HepG2 (cell line): ENCODE measurements around the gene NUDT3. TPM values are rescaled to one million over a fixed set of nuclear protein-coding genes. Genes with fewer than 3 reads are reported as not detected.
A peak's percentile ranks its signal among the peaks of the same experiment; 100 is the strongest.

Source experiments
- AHDC1 ChIP-seq: sonication (generic); formaldehyde crosslinking; IDR thresholded peaks from 2 replicates; pipeline ENCODE4 v1.5.1; 2020; ENCODE audit warnings: mild to moderate bottlenecking, missing genetic modification reagents, borderline replicate concordance
- FOXK2 ChIP-seq: fragments of 450-650 bp; IDR thresholded peaks from 2 replicates; pipeline ENCODE4 v1.6.1; 2016
- GFI1 ChIP-seq: sonication (generic); formaldehyde crosslinking; IDR thresholded peaks from 2 replicates; pipeline ENCODE4 v1.5.0; 2020; ENCODE audit warnings: missing genetic modification reagents, mild to moderate bottlenecking, borderline replicate concordance
- MXD4 ChIP-seq: IDR thresholded peaks from 2 replicates; pipeline ENCODE4 v1.6.1; 2016; ENCODE audit warnings: mild to moderate bottlenecking, missing biosample characterization, missing genetic modification reagents
- NR1H2 ChIP-seq: sonication (generic); formaldehyde crosslinking; IDR thresholded peaks from 2 replicates; pipeline ENCODE4 v1.8.1; 2022; ENCODE audit warnings: low read depth, missing genetic modification reagents, borderline replicate concordance
- NRL ChIP-seq: sonication (generic); formaldehyde crosslinking; IDR thresholded peaks from 2 replicates; pipeline ENCODE4 v1.5.0; 2020; ENCODE audit warnings: missing genetic modification reagents, mild to moderate bottlenecking, moderate library complexity, borderline replicate concordance
- SNAPC5 ChIP-seq: sonication (generic); formaldehyde crosslinking; IDR thresholded peaks from 2 replicates; pipeline ENCODE4 v1.8.1; 2023; ENCODE audit warnings: mild to moderate bottlenecking, missing genetic modification reagents, borderline replicate concordance
- SP140L ChIP-seq: sonication (generic); formaldehyde crosslinking; IDR thresholded peaks from 2 replicates; pipeline ENCODE4 v1.4.0; 2020; ENCODE audit warnings: missing genetic modification reagents, borderline replicate concordance
- TFE3 ChIP-seq: IDR thresholded peaks from 2 replicates; pipeline ENCODE4 v1.6.1; 2016
- ZFP41 ChIP-seq: sonication (generic); formaldehyde crosslinking; IDR thresholded peaks from 2 replicates; pipeline ENCODE4 v1.4.0; 2020; ENCODE audit warnings: mild to moderate bottlenecking, missing genetic modification reagents, borderline replicate concordance
- ZMAT5 ChIP-seq: sonication (generic); formaldehyde crosslinking; IDR thresholded peaks from 2 replicates; pipeline ENCODE4 v1.5.0; 2020; ENCODE audit warnings: mild to moderate bottlenecking, low read depth, missing genetic modification reagents, borderline replicate concordance
- ZMYM4 ChIP-seq: sonication (generic); formaldehyde crosslinking; IDR thresholded peaks from 2 replicates; pipeline ENCODE4 v1.8.1; 2023; ENCODE audit warnings: mild to moderate bottlenecking, missing genetic modification reagents
- ZNF558 ChIP-seq: sonication (generic); formaldehyde crosslinking; IDR thresholded peaks from 2 replicates; pipeline ENCODE4 v1.9.0; 2022; ENCODE audit warnings: mild to moderate bottlenecking, missing genetic modification reagents, borderline replicate concordance
- ZSCAN29 ChIP-seq: sonication (generic); formaldehyde crosslinking; conservative IDR thresholded peaks from 2 replicates; pipeline ENCODE4 v1.4.0; 2020; ENCODE audit warnings: mild to moderate bottlenecking, missing genetic modification reagents
- polyA plus RNA-seq, 8 experiments: library from polyadenylated mRNA; depleted of rRNA in 3 of 8; stranded (reverse) in 7 of 8; unstranded in 1 of 8; fragments of >200 nt; fragmentation: Illumina TruSeq in 4 of 8; extraction: Trizol in 4 of 8; gene quantifications; 2 replicates each; pipeline versions ENCODE4 v1.2.1 to v1.2.3, GENCODE V29; 2011 to 2016; ENCODE audit warnings: low read depth in 4 of 8, missing spikeins in 1 of 8, mixed read lengths in 1 of 8; ENCODE audit not compliant: insufficient read depth in 1 of 8
- total RNA-seq, 5 experiments: library from RNA; depleted of rRNA; stranded (reverse); fragments of >200 nt; fragmentation: Illumina TruSeq; extraction: Trizol; gene quantifications; 2 replicates each; pipeline ENCODE4 v1.2.3, GENCODE V29; 2016; ENCODE audit warnings: low read depth in 1 of 5
- TF ChIP-seq, protein P1 (sequence below): IDR thresholded peaks from 2 replicates; pipeline ENCODE4 v1.6.1; 2016; ENCODE audit warnings: missing compliant biosample characterization, missing genetic modification reagents, borderline replicate concordance
- TF ChIP-seq, protein P2 (sequence below): sonication (generic); formaldehyde crosslinking; IDR thresholded peaks from 2 replicates; pipeline ENCODE4 v1.4.0; 2020; ENCODE audit warnings: missing genetic modification reagents

NUDT3 gene
- total and polyA plus RNA-seq, 2 of the 13 experiments (the other 11 are each of a cell fraction or from before 2014, with no cell fraction given), result 20.2 to 20.6 TPM

DNA sequence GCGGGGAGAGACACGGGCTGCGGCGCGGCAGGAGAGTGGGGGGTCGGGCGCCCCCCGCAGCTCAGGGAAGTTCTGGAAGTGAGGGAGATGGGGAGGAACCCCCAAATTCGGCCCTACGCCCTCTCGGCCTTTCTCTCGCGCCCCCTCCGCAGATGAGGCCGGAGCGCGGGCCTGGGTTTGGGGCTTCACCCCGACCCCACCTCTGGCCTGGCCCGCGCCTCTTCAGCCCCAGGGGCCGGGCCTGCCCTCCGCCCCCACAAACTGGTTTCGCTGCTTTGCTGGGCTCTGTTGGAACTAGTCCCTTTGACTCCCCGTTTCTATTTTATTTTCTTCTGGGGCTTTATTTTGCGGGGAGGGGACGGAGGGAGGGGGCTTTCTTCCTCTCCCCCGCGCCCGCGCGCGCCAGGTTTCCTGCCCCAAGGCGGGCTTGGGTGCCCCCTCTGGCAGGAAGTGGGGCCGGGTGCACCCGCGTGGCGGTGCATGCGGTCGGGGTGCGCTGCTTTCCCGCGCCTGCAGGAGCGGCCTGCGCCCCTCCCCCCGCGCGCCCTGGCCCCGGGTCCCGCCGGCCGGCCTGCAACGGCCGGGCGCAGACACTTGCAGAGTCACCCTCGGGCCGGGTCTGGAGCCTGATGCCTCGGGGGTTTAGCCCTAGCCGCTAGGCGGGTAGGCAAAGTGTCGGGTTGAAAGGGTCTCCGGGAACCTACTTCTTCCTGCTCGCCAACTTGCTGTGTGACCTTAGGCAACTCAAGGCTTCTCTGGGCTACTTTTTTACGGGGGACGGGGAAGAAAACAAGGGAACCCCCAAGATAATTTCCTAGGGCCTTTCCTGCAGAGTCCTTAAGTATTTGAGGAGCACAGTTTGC lies 154.5 kb downstream of the NUDT3 start (continued):
- peak; percentile 82 for TF ChIP-seq ZMYM4
- TF ChIP-seq FOXK2, result no peak
- TF ChIP-seq MXD4 (CRISPR knock-in tag), result peak; percentile 93; the same call in 1 of the 2 replicates
- TF ChIP-seq ZNF558 (CRISPR knock-in tag), result peak; percentile 100; the same call in 1 of the 2 replicates
- TF ChIP-seq SNAPC5 (CRISPR knock-in tag), result peak; percentile 90; the same call in 1 of the 2 replicates
- no peak; the same call in 1 of the 2 replicates for TF ChIP-seq ZSCAN29 (CRISPR knock-in tag)
- TF ChIP-seq, protein P1, sequence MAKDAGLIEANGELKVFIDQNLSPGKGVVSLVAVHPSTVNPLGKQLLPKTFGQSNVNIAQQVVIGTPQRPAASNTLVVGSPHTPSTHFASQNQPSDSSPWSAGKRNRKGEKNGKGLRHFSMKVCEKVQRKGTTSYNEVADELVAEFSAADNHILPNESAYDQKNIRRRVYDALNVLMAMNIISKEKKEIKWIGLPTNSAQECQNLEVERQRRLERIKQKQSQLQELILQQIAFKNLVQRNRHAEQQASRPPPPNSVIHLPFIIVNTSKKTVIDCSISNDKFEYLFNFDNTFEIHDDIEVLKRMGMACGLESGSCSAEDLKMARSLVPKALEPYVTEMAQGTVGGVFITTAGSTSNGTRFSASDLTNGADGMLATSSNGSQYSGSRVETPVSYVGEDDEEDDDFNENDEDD (CRISPR knock-in tag), result peak; percentile 100
- peak; percentile 97 for TF ChIP-seq NRL (CRISPR knock-in tag)
- TF ChIP-seq SP140L, result peak; percentile 75; the same call in 1 of the 2 replicates
- TF ChIP-seq TFE3 (CRISPR knock-in tag), result peak; percentile 85
- TF ChIP-seq GFI1 (CRISPR knock-in tag), result peak; percentile 82; the same call in 1 of the 2 replicates
- TF ChIP-seq, protein P2, sequence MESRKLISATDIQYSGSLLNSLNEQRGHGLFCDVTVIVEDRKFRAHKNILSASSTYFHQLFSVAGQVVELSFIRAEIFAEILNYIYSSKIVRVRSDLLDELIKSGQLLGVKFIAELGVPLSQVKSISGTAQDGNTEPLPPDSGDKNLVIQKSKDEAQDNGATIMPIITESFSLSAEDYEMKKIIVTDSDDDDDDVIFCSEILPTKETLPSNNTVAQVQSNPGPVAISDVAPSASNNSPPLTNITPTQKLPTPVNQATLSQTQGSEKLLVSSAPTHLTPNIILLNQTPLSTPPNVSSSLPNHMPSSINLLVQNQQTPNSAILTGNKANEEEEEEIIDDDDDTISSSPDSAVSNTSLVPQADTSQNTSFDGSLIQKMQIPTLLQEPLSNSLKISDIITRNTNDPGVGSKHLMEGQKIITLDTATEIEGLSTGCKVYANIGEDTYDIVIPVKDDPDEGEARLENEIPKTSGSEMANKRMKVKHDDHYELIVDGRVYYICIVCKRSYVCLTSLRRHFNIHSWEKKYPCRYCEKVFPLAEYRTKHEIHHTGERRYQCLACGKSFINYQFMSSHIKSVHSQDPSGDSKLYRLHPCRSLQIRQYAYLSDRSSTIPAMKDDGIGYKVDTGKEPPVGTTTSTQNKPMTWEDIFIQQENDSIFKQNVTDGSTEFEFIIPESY (CRISPR knock-in tag), result peak; percentile 50; the same call in 1 of the 2 replicates
- peak; percentile 43; the same call in 1 of the 2 replicates for TF ChIP-seq ZMAT5
- peak; percentile 35; the same call in 1 of the 2 replicates for TF ChIP-seq AHDC1 (CRISPR knock-in tag)
- peak; percentile 97 for TF ChIP-seq NR1H2 (CRISPR knock-in tag)
- TF ChIP-seq ZFP41 (CRISPR knock-in tag), result peak; percentile 87; the same call in 1 of the 2 replicates
